ENCODE measurements around the gene ABI2. TPM values are rescaled to one million over a fixed set of nuclear protein-coding genes. Genes with fewer than 3 reads are reported as not detected.
"Not testable (repeated sequence)": the region's sequence is repeated elsewhere in the genome, so short reads cannot be mapped to it uniquely, and the experiment has no call there.

Gene ABI2
- total and polyA plus RNA-seq, 2 donors from 2014 or later: 26.7 to 66.6 TPM

GRCh38 chr2:203301667-203302066 is 26.5 kb upstream of the ABI2 start:
- no peaks in the 10 kb centered on the region for H3K4me1 ChIP-seq (ENCODE audit: control insufficient read depth in 2 of 3, insufficient read depth in 2 of 3, low read depth in 1 of 3, low read length in 3 of 3)
- peaks cover 0 to 3% (median under 1%) of the 10 kb centered on the region in 3 donors for H3K36me3 ChIP-seq (ENCODE audit: control insufficient read depth in 2 of 3, insufficient read depth in 3 of 3, low read length in 3 of 3)
- FAIRE-seq: no peak
- no peak overlapping the region for H3K9ac ChIP-seq (ENCODE audit: low read length in 3 of 3)
- no peak for DNase-seq
- TF ChIP-seq CTCF (IDR thresholded peaks at IDR 0.05; ENCODE audit: borderline replicate concordance, extremely low read depth, insufficient read depth): no peak
- H3K9me3 ChIP-seq (ENCODE audit: control insufficient read depth in 2 of 3, insufficient read depth in 1 of 3, low read length in 3 of 3): no peaks in the 10 kb centered on the region
- intact Hi-C loops (cut with DNase I): no loop called here
- no peak overlapping the region for H3K27ac ChIP-seq (ENCODE audit: low read depth in 2 of 2, low read length in 2 of 2)
- H3K4me3 ChIP-seq (ENCODE audit: low read length in 3 of 3): no peak overlapping the region
- H3K27me3 ChIP-seq (ENCODE audit: control insufficient read depth, insufficient read depth, low read length): no peaks in the 10 kb centered on the region

- intact Hi-C loops (cut with DNase I); DNase-seq; FAIRE-seq; H3K4me3 ChIP-seq (ENCODE audit: low read length in 3 of 3); H3K9ac ChIP-seq (ENCODE audit: low read length in 3 of 3); H3K9me3 ChIP-seq (ENCODE audit: control insufficient read depth in 2 of 3, insufficient read depth in 1 of 3, low read length in 3 of 3); H3K27me3 ChIP-seq (ENCODE audit: control insufficient read depth, insufficient read depth, low read length); H3K27ac ChIP-seq (ENCODE audit: low read depth in 2 of 2, low read length in 2 of 2); H3K36me3 ChIP-seq (ENCODE audit: control insufficient read depth in 2 of 3, insufficient read depth in 3 of 3, low read length in 3 of 3); H3K4me1 ChIP-seq (ENCODE audit: control insufficient read depth in 2 of 3, insufficient read depth in 2 of 3, low read depth in 1 of 3, low read length in 3 of 3): not testable (repeated sequence)
Observed at GRCh38 chr2:203302586-203302985, 25.6 kb upstream of the ABI2 start.

- FAIRE-seq: no peak
Observed at GRCh38 chr2:203310688-203311436, 17.3 kb upstream of the ABI2 start.

GRCh38 chr2:203326356-203326755 is 1.8 kb upstream of the ABI2 start:
- FAIRE-seq (no peak), DNase-seq (no peak)
- TF ChIP-seq CTCF (IDR thresholded peaks at IDR 0.05; ENCODE audit: borderline replicate concordance, extremely low read depth, insufficient read depth): no peak
- H3K27ac ChIP-seq (ENCODE audit: low read depth in 2 of 2, low read length in 2 of 2): no peak overlapping the region
- intact Hi-C loops (cut with DNase I): no loop called here
- H3K36me3 ChIP-seq (ENCODE audit: control insufficient read depth in 2 of 3, insufficient read depth in 3 of 3, low read length in 3 of 3): no peaks in the 10 kb centered on the region
- H3K4me1 ChIP-seq (ENCODE audit: control insufficient read depth in 2 of 3, insufficient read depth in 2 of 3, low read depth in 1 of 3, low read length in 3 of 3): peaks cover 0 to 10% (median 0%) of the 10 kb centered on the region in 3 donors
- no peak overlapping the region for H3K9ac ChIP-seq (ENCODE audit: low read length in 3 of 3)
- H3K4me3 ChIP-seq (ENCODE audit: low read length in 3 of 3): no peak overlapping the region
- H3K27me3 ChIP-seq (ENCODE audit: control insufficient read depth, insufficient read depth, low read length): no peaks in the 10 kb centered on the region
- no peaks in the 10 kb centered on the region for H3K9me3 ChIP-seq (ENCODE audit: control insufficient read depth in 2 of 3, insufficient read depth in 1 of 3, low read length in 3 of 3)

More at GRCh38 chr2:203310688-203311436, 17.3 kb upstream of the ABI2 start:
- H3K9ac ChIP-seq (ENCODE audit: low read length in 3 of 3): no peak overlapping the region
- no peak for DNase-seq
- H3K4me3 ChIP-seq (ENCODE audit: low read length in 3 of 3): no peak overlapping the region
- no peaks in the 10 kb centered on the region for H3K9me3 ChIP-seq (ENCODE audit: control insufficient read depth in 2 of 3, insufficient read depth in 1 of 3, low read length in 3 of 3)
- TF ChIP-seq CTCF (IDR thresholded peaks at IDR 0.05; ENCODE audit: borderline replicate concordance, extremely low read depth, insufficient read depth): no peak
- H3K27ac ChIP-seq (ENCODE audit: low read depth in 2 of 2, low read length in 2 of 2): no peak overlapping the region
- no peaks in the 10 kb centered on the region for H3K27me3 ChIP-seq (ENCODE audit: control insufficient read depth, insufficient read depth, low read length)
- H3K36me3 ChIP-seq (ENCODE audit: control insufficient read depth in 2 of 3, insufficient read depth in 3 of 3, low read length in 3 of 3): no peaks in the 10 kb centered on the region
- no peaks in the 10 kb centered on the region for H3K4me1 ChIP-seq (ENCODE audit: control insufficient read depth in 2 of 3, insufficient read depth in 2 of 3, low read depth in 1 of 3, low read length in 3 of 3)
- intact Hi-C loops (cut with DNase I): no loop called here

Measured in kidney (tissue), 14 donors.